ENCODE data around the gene NPRL2.

DNA sequence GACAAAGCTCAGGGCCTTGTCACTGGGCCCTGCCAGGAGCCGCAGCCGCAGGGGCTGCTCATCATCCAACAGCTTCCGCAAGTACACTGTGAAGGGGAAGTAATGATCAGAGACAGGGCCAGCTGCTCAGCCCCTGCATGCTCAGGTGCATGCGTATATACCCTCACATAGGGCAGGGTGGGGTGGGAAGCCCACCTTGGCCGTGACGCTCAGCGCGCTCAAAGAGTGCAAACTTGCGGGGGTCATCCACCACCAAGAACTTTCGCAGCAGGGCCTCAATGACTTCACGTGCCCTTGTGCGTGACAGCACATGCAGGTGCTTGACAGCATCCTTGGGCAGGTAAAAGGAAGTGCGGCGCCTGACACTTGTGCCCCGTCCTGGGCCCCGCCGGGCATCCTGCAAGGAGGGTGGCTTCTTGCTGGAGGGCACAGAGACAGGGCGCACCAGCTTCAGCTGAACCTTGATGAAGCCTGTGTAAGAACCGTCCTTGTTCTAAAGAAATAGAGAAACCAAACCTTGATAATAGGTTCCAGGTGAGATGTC is 19.1 kb downstream of the NPRL2 start:
- TF ChIP-seq EZH2 (IDR thresholded peaks at IDR 0.05; ENCODE audit: borderline replicate concordance, low read depth, low read length, severe bottlenecking) (no peak), CTCF (IDR thresholded peaks at IDR 0.05; ENCODE audit: extremely low read depth in 1 of 2, insufficient read depth in 1 of 2, low read depth in 1 of 2, low read length in 2 of 2) (no peak), FOS (IDR thresholded peaks at IDR 0.05; ENCODE audit: borderline replicate concordance, insufficient read depth, low read length) (no peak), POLR2AphosphoS5 (IDR thresholded peaks at IDR 0.05; ENCODE audit: insufficient read depth, low read depth, low read length) (no peak), POLR2A (IDR thresholded peaks at IDR 0.05; ENCODE audit: low read depth, low read length) (no peak), MYC (IDR thresholded peaks at IDR 0.05; ENCODE audit: low read depth, low read length) (no peak), GATA2 (IDR thresholded peaks at IDR 0.05; ENCODE audit: insufficient read depth, insufficient read length, low read depth, low read length) (no peak), JUN (IDR thresholded peaks at IDR 0.05; ENCODE audit: borderline replicate concordance, insufficient read depth, insufficient read length, low read depth) (no peak)
- TF ChIP-seq, protein P1, sequence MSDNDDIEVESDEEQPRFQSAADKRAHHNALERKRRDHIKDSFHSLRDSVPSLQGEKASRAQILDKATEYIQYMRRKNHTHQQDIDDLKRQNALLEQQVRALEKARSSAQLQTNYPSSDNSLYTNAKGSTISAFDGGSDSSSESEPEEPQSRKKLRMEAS (IDR thresholded peaks at IDR 0.05; ENCODE audit: insufficient read depth, insufficient read length): no peak
